Stimulated activated CD4-positive, alpha-beta T cell treated with anti-CD3 and anti-CD28 coated beads, Interleukin-1b, Interleukin-23, amount 100 ng/mL, for 24 hours (primary cell): ENCODE measurements around the gene ANKRD63.

Experiments
- DNase-seq, 4 experiments: peaks; one replicate each; pipeline ENCODE4 v3.0.0-alpha.2; 2020; ENCODE audit warnings: low read depth in 4 of 4, low spot score in 1 of 4

Gene ANKRD63

GRCh38 chr15:40313531-40314398 is 30.9 kb upstream of the ANKRD63 start:
- DNase-seq, result no peak

- no peak for DNase-seq
Observed at GRCh38 chr15:40312370-40313158, 29.7 kb upstream of the ANKRD63 start.

- no peak for DNase-seq
Observed at GRCh38 chr15:40310993-40311392, 28.1 kb upstream of the ANKRD63 start.

- peak in 1 of 4 experiments; percentile 45 for DNase-seq
Observed at GRCh38 chr15:40310001-40310959, 27.4 kb upstream of the ANKRD63 start.

GRCh38 chr15:40309344-40309862 is 26.5 kb upstream of the ANKRD63 start:
- no peak for DNase-seq

- DNase-seq, result peak in 2 of 4 experiments; percentile 41 to 56
Observed at GRCh38 chr15:40307421-40308211, 24.8 kb upstream of the ANKRD63 start, which contains the start of gene PLCB2. Gene PLCB2 (minus strand): TSS chr15:40307935. CDS start chr15:40307672, 263 bp downstream.

- no peak for DNase-seq
Observed at GRCh38 chr15:40306908-40307307, 24.0 kb upstream of the ANKRD63 start.

- DNase-seq, result no peak
Observed at GRCh38 chr15:40306371-40306770, 23.5 kb upstream of the ANKRD63 start.

- no peak for DNase-seq
Observed at GRCh38 chr15:40305281-40305680, 22.4 kb upstream of the ANKRD63 start.

GRCh38 chr15:40303576-40303975 is 20.7 kb upstream of the ANKRD63 start:
- no peak for DNase-seq

GRCh38 chr15:40302981-40303380 is 20.1 kb upstream of the ANKRD63 start:
- DNase-seq, result no peak

- DNase-seq, result no peak
Observed at GRCh38 chr15:40302288-40302886, 19.5 kb upstream of the ANKRD63 start.

- no peak for DNase-seq
Observed at GRCh38 chr15:40301467-40302179, 18.8 kb upstream of the ANKRD63 start.

GRCh38 chr15:40300771-40301170 is 17.9 kb upstream of the ANKRD63 start:
- DNase-seq, result no peak

GRCh38 chr15:40300367-40300766 is 17.5 kb upstream of the ANKRD63 start:
- DNase-seq, result no peak

- no peak for DNase-seq
Observed at GRCh38 chr15:40298216-40298935, 15.5 kb upstream of the ANKRD63 start.

- DNase-seq, result no peak
Observed at GRCh38 chr15:40297356-40297755, 14.5 kb upstream of the ANKRD63 start.

GRCh38 chr15:40296561-40297230 is 13.8 kb upstream of the ANKRD63 start:
- no peak for DNase-seq
